MCF 10A (cell line): ENCODE measurements around the gene PC. TPM values are rescaled to one million over a fixed set of nuclear protein-coding genes. Genes with fewer than 3 reads are reported as not detected.
A peak's percentile ranks its signal among the peaks of the same experiment; 100 is the strongest.

ENCODE experiments used
- BruUV-seq: library from RNA; stranded (reverse); fragments of 400-500 nt; replicated peaks from 2 replicates; lab custom pipeline; 2021; lab: Mats Ljungman, UMichigan
- CTCF ChIA-PET: fragments of 300-600 bp; sonication (Branson Sonifier 250); formaldehyde crosslinking; extraction: SDS; loops from one replicate; lab custom pipeline; 2021; ENCODE audit warnings: antibody characterized with exemption, inconsistent platforms; lab: Yijun Ruan, JAX
- POLR2A ChIA-PET: fragments of 300-600, 350-650 bp; sonication (Branson Sonifier 250); formaldehyde crosslinking; extraction: SDS; loops from one replicate; lab custom pipeline; 2020; ENCODE audit warnings: antibody characterized with exemption, inconsistent platforms; lab: Yijun Ruan, JAX
- DNase-seq: peaks from one replicate; pipeline ENCODE4 v3.0.0-alpha.2; 2018; ENCODE audit not compliant: unreplicated experiment
- H3K27ac Mint-ChIP-seq: one replicate; pipeline ENCODE4 v1.8.0; 2022; ENCODE audit warnings: mild to moderate bottlenecking, low read depth, mixed read lengths; ENCODE audit not compliant: unreplicated experiment
- H3K27me3 Mint-ChIP-seq: one replicate; pipeline ENCODE4 v1.8.0; 2022; ENCODE audit warnings: mixed read lengths; ENCODE audit not compliant: insufficient read depth, unreplicated experiment
- H3K36me3 Mint-ChIP-seq: one replicate; pipeline ENCODE4 v1.8.0; 2022; ENCODE audit warnings: mild to moderate bottlenecking, moderate library complexity, mixed read lengths; ENCODE audit not compliant: insufficient read depth, unreplicated experiment
- H3K4me1 Mint-ChIP-seq: one replicate; pipeline ENCODE4 v1.8.0; 2022; ENCODE audit warnings: mixed read lengths; ENCODE audit not compliant: insufficient read depth, unreplicated experiment
- H3K4me3 Mint-ChIP-seq: one replicate; pipeline ENCODE4 v1.8.0; 2022; ENCODE audit warnings: mild to moderate bottlenecking, moderate library complexity, mixed read lengths; ENCODE audit not compliant: unreplicated experiment
- H3K9me3 Mint-ChIP-seq: one replicate; pipeline ENCODE4 v1.8.0; 2022; ENCODE audit warnings: mixed read lengths; ENCODE audit not compliant: unreplicated experiment
- CTCF ChIP-seq: fragments of 200-600 bp; IDR thresholded peaks from one replicate; pipeline ENCODE4 v1.8.0; 2022; ENCODE audit warnings: antibody characterized with exemption, mild to moderate bottlenecking; ENCODE audit not compliant: unreplicated experiment
- intact Hi-C: fragments of 100-400 bp; cut with micrococcal nuclease; formaldehyde crosslinking; loops from 2 replicates; pipeline ENCODE4 v1.14.1; 2022
- total RNA-seq: library from RNA; stranded (reverse); gene quantifications from 2 replicates; pipeline ENCODE4 v1.2.3, GENCODE V29; 2022

PC gene
- total RNA-seq, 1 experiment from 2014 or later = 37.7 TPM

GRCh38 chr11:66842896-66843775 is 115.0 kb downstream of the PC start, which contains the start of gene RCE1:
RCE1 (plus strand) TSS chr11:66843441; CDS start chr11:66843456, 15 bp downstream.
- Mint-ChIP-seq H3K4me3 (peak within 1 kb of the TSS; percentile 82), H3K4me1 (peaks cover 28% of the 10 kb centered on the region), H3K27me3 (no peaks in the 10 kb centered on the region), H3K27ac (peak within 1 kb of the TSS; percentile 94), H3K36me3 (peaks cover 70% of the 10 kb centered on the region), H3K9me3 (no peaks in the 10 kb centered on the region)
- intact Hi-C loops = loop anchor here (1.0 to 5.0 kb wide), 3 partner anchors 114 to 179 kb away; partner anchors contain the start of genes PC and SYT12
- ChIA-PET CTCF (interaction anchor here (1.0 to 5.4 kb wide), 5 partner anchors 9 to 211 kb away, joined by 4 to 36 read pairs (median 7); partner anchors contain the start of gene C11orf86), POLR2A (interaction anchor here (0.6 to 3.8 kb wide), 33 partner anchors 9 to 842 kb away, joined by 3 to 74 read pairs (median 3); partner anchors contain the start of genes BBS1, C11orf86 and PC)
- no TSS peak for BruUV-seq
- peak; percentile 86 for DNase-seq
- no peak for TF ChIP-seq CTCF

- intact Hi-C loops = loop anchor here (5.0 kb wide), 2 partner anchors 115 to 180 kb away; partner anchors contain the start of genes PC and SYT12
- ChIA-PET CTCF (interaction anchor here (1.0 to 5.4 kb wide), 4 partner anchors 9 to 165 kb away, joined by 3 to 36 read pairs (median 6); partner anchors contain the start of genes C11orf86 and RBM4B), POLR2A (interaction anchor here (0.6 to 3.8 kb wide), 27 partner anchors 9 to 332 kb away, joined by 3 to 74 read pairs (median 4); partner anchors contain the start of genes BBS1 and PC)
- Mint-ChIP-seq H3K36me3 (peaks cover 64% of the 10 kb centered on the region), H3K27me3 (no peaks in the 10 kb centered on the region), H3K4me1 (peaks cover 28% of the 10 kb centered on the region), H3K4me3 (peak overlapping the region; percentile 82), H3K27ac (peak overlapping the region; percentile 94), H3K9me3 (no peaks in the 10 kb centered on the region)
- DNase-seq = no peak
- TF ChIP-seq CTCF = no peak
- no TSS peak for BruUV-seq
Observed at GRCh38 chr11:66842501-66842895, 115.7 kb downstream of the PC start.

GRCh38 chr11:66841861-66842260 is 116.3 kb downstream of the PC start:
- Mint-ChIP-seq H3K27me3 (no peaks in the 10 kb centered on the region), H3K4me3 (peak overlapping the region; percentile 82), H3K36me3 (peaks cover 63% of the 10 kb centered on the region), H3K27ac (peak overlapping the region; percentile 94), H3K9me3 (no peaks in the 10 kb centered on the region), H3K4me1 (peaks cover 28% of the 10 kb centered on the region)
- no TSS peak for BruUV-seq
- POLR2A ChIA-PET = interaction anchor here (0.6 to 3.8 kb wide), 20 partner anchors 8 to 499 kb away, joined by 3 to 74 read pairs (median 4); partner anchors contain the start of genes BBS1 and PC
- CTCF ChIA-PET = interaction anchor here (0.8 to 5.4 kb wide), 6 partner anchors 8 to 433 kb away, joined by 3 to 36 read pairs (median 4); partner anchors contain the start of genes C11orf86 and RBM4B
- no peak for DNase-seq
- TF ChIP-seq CTCF = no peak
- intact Hi-C loops = loop anchor here (5.0 kb wide), 2 partner anchors 115 to 180 kb away; partner anchors contain the start of genes PC and SYT12
